H1 (cell line): ENCODE data around the gene CADM1. TPM values are rescaled to one million over a fixed set of nuclear protein-coding genes. Genes with fewer than 3 reads are reported as not detected.

Experiments used
- polyA plus RNA-seq, 7 experiments: library from polyadenylated mRNA; depleted of rRNA in 3 of 7; stranded (reverse) in 5 of 7; unstranded in 2 of 7; fragments of >200 nt in 5 of 7; fragments of 200-250 nt in 2 of 7; gene quantifications; 1 replicate in 5 of 7; 2 replicates in 1 of 7; 4 replicates in 1 of 7; pipeline versions ENCODE4 v1.2.1 to v1.2.3, GENCODE V29; 2011 to 2013; ENCODE audit warnings: missing spikeins in 2 of 7, mixed read lengths in 2 of 7
- total RNA-seq: library from RNA; stranded (reverse); fragmentation: NEBNext Ultra II Directional; extraction: Animal tissue kit (Norgen Biotek cat#: 25700); gene quantifications from 2 replicates; pipeline ENCODE4 v1.2.1, GENCODE V29; 2021
- TF ChIP-seq, protein P1 (sequence below): fragments of 300-600 bp; sonication (generic); IDR thresholded peaks from 2 replicates; pipeline ENCODE4 v1.7.1; 2012; ENCODE audit warnings: low read length, moderate library complexity, mild to moderate bottlenecking, inconsistent platforms; ENCODE audit not compliant: insufficient replicate concordance

The CADM1 gene
- total and polyA plus RNA-seq, 2 of the 8 experiments (the other 6 are each of a cell fraction or from before 2014, with no cell fraction given) = 8.3 to 25.3 TPM

- TF ChIP-seq, protein P1, sequence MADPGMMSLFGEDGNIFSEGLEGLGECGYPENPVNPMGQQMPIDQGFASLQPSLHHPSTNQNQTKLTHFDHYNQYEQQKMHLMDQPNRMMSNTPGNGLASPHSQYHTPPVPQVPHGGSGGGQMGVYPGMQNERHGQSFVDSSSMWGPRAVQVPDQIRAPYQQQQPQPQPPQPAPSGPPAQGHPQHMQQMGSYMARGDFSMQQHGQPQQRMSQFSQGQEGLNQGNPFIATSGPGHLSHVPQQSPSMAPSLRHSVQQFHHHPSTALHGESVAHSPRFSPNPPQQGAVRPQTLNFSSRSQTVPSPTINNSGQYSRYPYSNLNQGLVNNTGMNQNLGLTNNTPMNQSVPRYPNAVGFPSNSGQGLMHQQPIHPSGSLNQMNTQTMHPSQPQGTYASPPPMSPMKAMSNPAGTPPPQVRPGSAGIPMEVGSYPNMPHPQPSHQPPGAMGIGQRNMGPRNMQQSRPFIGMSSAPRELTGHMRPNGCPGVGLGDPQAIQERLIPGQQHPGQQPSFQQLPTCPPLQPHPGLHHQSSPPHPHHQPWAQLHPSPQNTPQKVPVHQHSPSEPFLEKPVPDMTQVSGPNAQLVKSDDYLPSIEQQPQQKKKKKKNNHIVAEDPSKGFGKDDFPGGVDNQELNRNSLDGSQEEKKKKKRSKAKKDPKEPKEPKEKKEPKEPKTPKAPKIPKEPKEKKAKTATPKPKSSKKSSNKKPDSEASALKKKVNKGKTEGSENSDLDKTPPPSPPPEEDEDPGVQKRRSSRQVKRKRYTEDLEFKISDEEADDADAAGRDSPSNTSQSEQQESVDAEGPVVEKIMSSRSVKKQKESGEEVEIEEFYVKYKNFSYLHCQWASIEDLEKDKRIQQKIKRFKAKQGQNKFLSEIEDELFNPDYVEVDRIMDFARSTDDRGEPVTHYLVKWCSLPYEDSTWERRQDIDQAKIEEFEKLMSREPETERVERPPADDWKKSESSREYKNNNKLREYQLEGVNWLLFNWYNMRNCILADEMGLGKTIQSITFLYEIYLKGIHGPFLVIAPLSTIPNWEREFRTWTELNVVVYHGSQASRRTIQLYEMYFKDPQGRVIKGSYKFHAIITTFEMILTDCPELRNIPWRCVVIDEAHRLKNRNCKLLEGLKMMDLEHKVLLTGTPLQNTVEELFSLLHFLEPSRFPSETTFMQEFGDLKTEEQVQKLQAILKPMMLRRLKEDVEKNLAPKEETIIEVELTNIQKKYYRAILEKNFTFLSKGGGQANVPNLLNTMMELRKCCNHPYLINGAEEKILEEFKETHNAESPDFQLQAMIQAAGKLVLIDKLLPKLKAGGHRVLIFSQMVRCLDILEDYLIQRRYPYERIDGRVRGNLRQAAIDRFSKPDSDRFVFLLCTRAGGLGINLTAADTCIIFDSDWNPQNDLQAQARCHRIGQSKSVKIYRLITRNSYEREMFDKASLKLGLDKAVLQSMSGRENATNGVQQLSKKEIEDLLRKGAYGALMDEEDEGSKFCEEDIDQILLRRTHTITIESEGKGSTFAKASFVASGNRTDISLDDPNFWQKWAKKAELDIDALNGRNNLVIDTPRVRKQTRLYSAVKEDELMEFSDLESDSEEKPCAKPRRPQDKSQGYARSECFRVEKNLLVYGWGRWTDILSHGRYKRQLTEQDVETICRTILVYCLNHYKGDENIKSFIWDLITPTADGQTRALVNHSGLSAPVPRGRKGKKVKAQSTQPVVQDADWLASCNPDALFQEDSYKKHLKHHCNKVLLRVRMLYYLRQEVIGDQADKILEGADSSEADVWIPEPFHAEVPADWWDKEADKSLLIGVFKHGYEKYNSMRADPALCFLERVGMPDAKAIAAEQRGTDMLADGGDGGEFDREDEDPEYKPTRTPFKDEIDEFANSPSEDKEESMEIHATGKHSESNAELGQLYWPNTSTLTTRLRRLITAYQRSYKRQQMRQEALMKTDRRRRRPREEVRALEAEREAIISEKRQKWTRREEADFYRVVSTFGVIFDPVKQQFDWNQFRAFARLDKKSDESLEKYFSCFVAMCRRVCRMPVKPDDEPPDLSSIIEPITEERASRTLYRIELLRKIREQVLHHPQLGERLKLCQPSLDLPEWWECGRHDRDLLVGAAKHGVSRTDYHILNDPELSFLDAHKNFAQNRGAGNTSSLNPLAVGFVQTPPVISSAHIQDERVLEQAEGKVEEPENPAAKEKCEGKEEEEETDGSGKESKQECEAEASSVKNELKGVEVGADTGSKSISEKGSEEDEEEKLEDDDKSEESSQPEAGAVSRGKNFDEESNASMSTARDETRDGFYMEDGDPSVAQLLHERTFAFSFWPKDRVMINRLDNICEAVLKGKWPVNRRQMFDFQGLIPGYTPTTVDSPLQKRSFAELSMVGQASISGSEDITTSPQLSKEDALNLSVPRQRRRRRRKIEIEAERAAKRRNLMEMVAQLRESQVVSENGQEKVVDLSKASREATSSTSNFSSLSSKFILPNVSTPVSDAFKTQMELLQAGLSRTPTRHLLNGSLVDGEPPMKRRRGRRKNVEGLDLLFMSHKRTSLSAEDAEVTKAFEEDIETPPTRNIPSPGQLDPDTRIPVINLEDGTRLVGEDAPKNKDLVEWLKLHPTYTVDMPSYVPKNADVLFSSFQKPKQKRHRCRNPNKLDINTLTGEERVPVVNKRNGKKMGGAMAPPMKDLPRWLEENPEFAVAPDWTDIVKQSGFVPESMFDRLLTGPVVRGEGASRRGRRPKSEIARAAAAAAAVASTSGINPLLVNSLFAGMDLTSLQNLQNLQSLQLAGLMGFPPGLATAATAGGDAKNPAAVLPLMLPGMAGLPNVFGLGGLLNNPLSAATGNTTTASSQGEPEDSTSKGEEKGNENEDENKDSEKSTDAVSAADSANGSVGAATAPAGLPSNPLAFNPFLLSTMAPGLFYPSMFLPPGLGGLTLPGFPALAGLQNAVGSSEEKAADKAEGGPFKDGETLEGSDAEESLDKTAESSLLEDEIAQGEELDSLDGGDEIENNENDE = no peak
These were observed 14.9 kb upstream of the CADM1 start (continued) for GRCh38 chr11:115518983-115519628.
